Epidermal melanocyte (primary cell): ENCODE data around the gene CSNK1D.

Experiments used
- DNase-seq: peaks from one replicate; pipeline ENCODE4 v3.0.0; 2011; ENCODE audit warnings: low spot score; ENCODE audit not compliant: insufficient read length

CSNK1D gene

GRCh38 chr17:82295472-82295814, 21.9 kb upstream of the CSNK1D start:
- no peak for DNase-seq

GRCh38 chr17:82294064-82294773, 20.7 kb upstream of the CSNK1D start:
- no peak for DNase-seq

GRCh38 chr17:82292251-82293154, 19.0 kb upstream of the CSNK1D start:
- peak; percentile 100 for DNase-seq

GRCh38 chr17:82291582-82292250, 18.2 kb upstream of the CSNK1D start:
- DNase-seq: no peak

- DNase-seq: no peak
These were observed 14.6 kb upstream of the CSNK1D start for GRCh38 chr17:82287868-82288801.

- no peak for DNase-seq
These were observed 13.7 kb upstream of the CSNK1D start for GRCh38 chr17:82287013-82287867.

GRCh38 chr17:82285141-82285540, 11.6 kb upstream of the CSNK1D start:
- no peak for DNase-seq

- DNase-seq: peak; percentile 55
These were observed 9.8 kb upstream of the CSNK1D start for GRCh38 chr17:82283208-82283749.

- no peak for DNase-seq
These were observed 9.0 kb upstream of the CSNK1D start for GRCh38 chr17:82282239-82283207.

GRCh38 chr17:82281502-82282238, 8.2 kb upstream of the CSNK1D start:
- no peak for DNase-seq

- DNase-seq: no peak
These were observed 7.6 kb upstream of the CSNK1D start for GRCh38 chr17:82281076-82281475.

- DNase-seq: no peak
These were observed 7.0 kb upstream of the CSNK1D start for GRCh38 chr17:82280537-82280936.

GRCh38 chr17:82278786-82279391, 5.4 kb upstream of the CSNK1D start:
- no peak for DNase-seq

- no peak for DNase-seq
These were observed 4.8 kb upstream of the CSNK1D start for GRCh38 chr17:82278308-82278707.

- DNase-seq: no peak
These were observed 4.4 kb upstream of the CSNK1D start for GRCh38 chr17:82277851-82278250.

- DNase-seq: no peak
These were observed 3.4 kb upstream of the CSNK1D start for GRCh38 chr17:82276938-82277337.

- no peak for DNase-seq
These were observed 1.8 kb upstream of the CSNK1D start for GRCh38 chr17:82275326-82275725.
